GM12878 (cell line): ENCODE results near the gene INPP4B. TPM values are rescaled to one million over a fixed set of nuclear protein-coding genes. Genes with fewer than 3 reads are reported as not detected.

ENCODE experiments used
- ATAC-seq: fragments of 200-7000 bp; cut with Tn5 transposase; 3 replicates; pipeline ENCODE4 v1.9.1; 2020; ENCODE audit warnings: mild to moderate bottlenecking, moderate library complexity
- BruUV-seq: library from RNA; stranded (reverse); fragments of 400-500 nt; replicated peaks from 2 replicates; lab custom pipeline; 2021; lab: Mats Ljungman, UMichigan
- CTCF ChIA-PET: fragments of 300-600 bp; sonication (Branson Sonifier 250); formaldehyde crosslinking; extraction: SDS; loops from one replicate; lab custom pipeline; 2021; ENCODE audit warnings: inconsistent platforms; lab: Yijun Ruan, JAX
- POLR2A ChIA-PET: fragments of 350-600 bp; formaldehyde crosslinking; extraction: SDS; loops from one replicate; lab custom pipeline; 2021; ENCODE audit warnings: inconsistent platforms; lab: Charles Lee
- RAD21 ChIA-PET: fragments of 300-600 bp; sonication (Branson Sonifier 250); formaldehyde crosslinking; loops from one replicate; lab custom pipeline; 2023; ENCODE audit warnings: antibody characterized with exemption; ENCODE audit not compliant: unreplicated experiment; lab: Charles Lee
- SMC1A ChIA-PET: fragments of 300-600 bp; sonication (Branson Sonifier 250); formaldehyde crosslinking; loops from one replicate; lab custom pipeline; 2023; ENCODE audit not compliant: unreplicated experiment, uncharacterized antibody; lab: Charles Lee
- DNase-seq: peaks from one replicate; pipeline ENCODE4 v3.0.0-alpha.2; 2011; ENCODE audit warnings: low read depth, low spot score
- FAIRE-seq: peaks from 3 replicates; lab custom pipeline; 2011; peaks lifted over from hg19 to GRCh38; lab: Jason Lieb, UNC
- H2AFZ ChIP-seq: 2 replicates; pipeline ENCODE4 v1.6.0; 2011; ENCODE audit warnings: low read depth, low read length, control low read depth; ENCODE audit not compliant: control insufficient read depth
- H3K27ac ChIP-seq: 2 replicates; pipeline ENCODE4 v1.5.1; 2011; ENCODE audit warnings: control low read depth; ENCODE audit not compliant: control insufficient read depth, insufficient read depth
- H3K27me3 ChIP-seq, 2 experiments: replicated peaks in 1 of 2; 2 replicates each; pipeline versions ENCODE4 v1.6.0 to v1.6.1; 2011; ENCODE audit warnings: low read length in 1 of 2; ENCODE audit not compliant: control insufficient read depth in 2 of 2, insufficient read depth in 2 of 2
- H3K36me3 ChIP-seq, 2 experiments: 2 replicates each; pipeline ENCODE4 v1.5.1; 2011; ENCODE audit warnings: low read length in 1 of 2; ENCODE audit not compliant: control insufficient read depth in 2 of 2, insufficient read depth in 2 of 2
- H3K4me1 ChIP-seq: 2 replicates; pipeline ENCODE4 v1.6.1; 2011; ENCODE audit warnings: mild to moderate bottlenecking, low read length, moderate library complexity, mixed read lengths; ENCODE audit not compliant: control insufficient read depth, insufficient read depth
- H3K4me2 ChIP-seq: 2 replicates; pipeline ENCODE4 v1.6.0; 2011; ENCODE audit warnings: control low read depth; ENCODE audit not compliant: control insufficient read depth, insufficient read depth
- H3K4me3 ChIP-seq: fragments of 200-600 bp; sonication (generic); 2 replicates; pipeline ENCODE4 v1.5.1; 2016
- H3K79me2 ChIP-seq: 2 replicates; pipeline ENCODE4 v1.6.0; 2011; ENCODE audit warnings: low read length; ENCODE audit not compliant: control insufficient read depth, insufficient read depth
- H3K9ac ChIP-seq: 2 replicates; pipeline ENCODE4 v1.8.0; 2011; ENCODE audit warnings: low read length, control low read depth, mixed read lengths; ENCODE audit not compliant: control insufficient read depth, insufficient read depth
- H3K9me3 ChIP-seq: replicated peaks from 3 replicates; pipeline ENCODE4 v1.5.1; 2011; ENCODE audit warnings: mild to moderate bottlenecking, low read length; ENCODE audit not compliant: control insufficient read depth, insufficient read depth
- H4K20me1 ChIP-seq: 2 replicates; pipeline ENCODE4 v1.6.0; 2011; ENCODE audit not compliant: control insufficient read depth, insufficient read depth
- HDAC6 ChIP-seq: fragments of 200-600 bp; sonication (generic); IDR thresholded peaks from one replicate; pipeline ENCODE4 v1.8.0; 2017; ENCODE audit warnings: antibody characterized with exemption; ENCODE audit not compliant: unreplicated experiment
- SUZ12 ChIP-seq: fragments of 200-600 bp; sonication (generic); IDR thresholded peaks from one replicate; pipeline ENCODE4 v1.6.1; 2018; ENCODE audit warnings: antibody characterized with exemption, mild to moderate bottlenecking; ENCODE audit not compliant: unreplicated experiment
- TBL1XR1 ChIP-seq: IDR thresholded peaks from 2 replicates; pipeline ENCODE4 v1.6.1; 2012; ENCODE audit warnings: low read depth, low read length, improper control_type of control experiment
- WGBS: methylation state at CpG from one replicate; pipeline ENCODE4 v1.1.6; 2016; ENCODE audit warnings: low lambda C conversion rate; ENCODE audit not compliant: insufficient replicate concordance, insufficient coverage; ENCODE audit errors: missing lambda C conversion rate; 5-methylcytosine and 5-hydroxymethylcytosine counted together
- in situ Hi-C: fragments of 300-500 bp; cut with MboI; formaldehyde crosslinking; loops from 9 replicates; pipeline ENCODE4 v1.14.3; 2018; ENCODE audit warnings: mixed read lengths
- intact Hi-C: fragments of 100-400 bp; cut with micrococcal nuclease; formaldehyde crosslinking; loops from one replicate; pipeline ENCODE4 v1.14.2; 2022; ENCODE audit not compliant: unreplicated experiment
- polyA plus RNA-seq, 11 experiments: library from polyadenylated mRNA; depleted of rRNA in 4 of 11; unstranded in 6 of 11; stranded (reverse) in 5 of 11; fragments of >200 nt; fragmentation: Nextera tagmentation in 4 of 11; fragmentation: Illumina TruSeq in 1 of 11; extraction: Ambion mirVana in 4 of 11; extraction: Trizol in 1 of 11; gene quantifications; 1 replicate in 1 of 11; 2 replicates in 10 of 11; pipeline versions ENCODE4 v1.2.1 to v1.2.3, GENCODE V29; 2011 to 2016; ENCODE audit warnings: inconsistent platforms in 2 of 11, missing spikeins in 2 of 11, low read depth in 1 of 11
- total RNA-seq, 4 experiments: library from RNA; depleted of rRNA in 3 of 4; stranded (reverse); fragments of >200 nt in 3 of 4; fragmentation: Illumina TruSeq in 1 of 4; extraction: Trizol in 1 of 4; gene quantifications; 2 replicates each; pipeline versions ENCODE4 v1.2.1 to v1.2.3, GENCODE V29; 2013 to 2021
- TF ChIP-seq, protein P1 (sequence below): fragments of 450-650 bp; IDR thresholded peaks from 2 replicates; pipeline ENCODE4 v1.6.1; 2017; ENCODE audit warnings: low read depth, mild to moderate bottlenecking, moderate library complexity
- TF ChIP-seq, protein P2 (sequence below): fragments of 450-650 bp; IDR thresholded peaks from 2 replicates; pipeline ENCODE4 v1.6.1; 2018; ENCODE audit warnings: mild to moderate bottlenecking, low read depth, moderate library complexity; ENCODE audit not compliant: partially characterized antibody

Gene INPP4B
- total and polyA plus RNA-seq, 10 of the 15 experiments (the other 5 are each of a cell fraction or from before 2014, with no cell fraction given) = 0.53 to 11.2 (median 0.95) TPM

DNA sequence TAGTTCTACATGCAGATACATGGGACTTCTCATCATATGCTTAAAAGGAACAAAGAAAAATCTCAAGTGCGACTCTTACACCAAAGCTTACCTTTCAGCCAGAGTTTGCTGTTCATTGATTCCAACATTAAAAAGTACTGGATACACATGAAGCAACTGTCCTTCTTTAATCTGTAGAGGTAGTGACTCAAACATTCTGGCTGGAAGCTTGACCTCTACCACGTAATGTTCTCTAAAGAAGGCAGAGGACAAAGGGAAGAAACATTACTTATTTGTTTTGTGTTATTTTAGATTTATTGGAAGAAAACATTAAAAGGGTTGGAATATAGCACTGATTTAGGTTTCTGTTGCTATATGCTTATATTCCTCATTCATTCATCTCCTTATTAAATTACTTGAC, 733.6 kb downstream of the INPP4B start:
- no peak overlapping the region for H3K27ac ChIP-seq
- no peak overlapping the region for H3K9ac ChIP-seq
- no peak overlapping the region for H3K4me2 ChIP-seq
- H4K20me1 ChIP-seq = no peaks in the 10 kb centered on the region
- no TSS peak for BruUV-seq
- ChIA-PET CTCF (interaction anchor here (0.6 to 1.7 kb wide), 2 partner anchors 27 to 41 kb away, joined by 3 read pairs; no protein-coding TSS in a partner anchor), SMC1A (interaction anchor here (1.1 kb wide), 2 partner anchors 11 to 16 kb away, joined by 3 to 5 read pairs; no protein-coding TSS in a partner anchor), RAD21 (interaction anchor here (0.8 kb wide), 1 partner anchor 612 kb away, joined by 3 read pairs; no protein-coding TSS in a partner anchor), POLR2A (no interaction called here)
- no peaks in the 10 kb centered on the region for H3K27me3 ChIP-seq
- intact Hi-C loops = no loop called here
- H3K9me3 ChIP-seq = no peaks in the 10 kb centered on the region
- H3K79me2 ChIP-seq = no peaks in the 10 kb centered on the region
- no peaks in the 10 kb centered on the region for H3K36me3 ChIP-seq
- in situ Hi-C loops = no loop called here
- no peaks in the 10 kb centered on the region for H3K4me1 ChIP-seq
- H2AFZ ChIP-seq = no peak overlapping the region
- no peak for DNase-seq
- TF ChIP-seq SUZ12 = no peak
- TF ChIP-seq, protein P1, sequence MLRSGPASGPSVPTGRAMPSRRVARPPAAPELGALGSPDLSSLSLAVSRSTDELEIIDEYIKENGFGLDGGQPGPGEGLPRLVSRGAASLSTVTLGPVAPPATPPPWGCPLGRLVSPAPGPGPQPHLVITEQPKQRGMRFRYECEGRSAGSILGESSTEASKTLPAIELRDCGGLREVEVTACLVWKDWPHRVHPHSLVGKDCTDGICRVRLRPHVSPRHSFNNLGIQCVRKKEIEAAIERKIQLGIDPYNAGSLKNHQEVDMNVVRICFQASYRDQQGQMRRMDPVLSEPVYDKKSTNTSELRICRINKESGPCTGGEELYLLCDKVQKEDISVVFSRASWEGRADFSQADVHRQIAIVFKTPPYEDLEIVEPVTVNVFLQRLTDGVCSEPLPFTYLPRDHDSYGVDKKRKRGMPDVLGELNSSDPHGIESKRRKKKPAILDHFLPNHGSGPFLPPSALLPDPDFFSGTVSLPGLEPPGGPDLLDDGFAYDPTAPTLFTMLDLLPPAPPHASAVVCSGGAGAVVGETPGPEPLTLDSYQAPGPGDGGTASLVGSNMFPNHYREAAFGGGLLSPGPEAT = no peak
- TF ChIP-seq, protein P2, sequence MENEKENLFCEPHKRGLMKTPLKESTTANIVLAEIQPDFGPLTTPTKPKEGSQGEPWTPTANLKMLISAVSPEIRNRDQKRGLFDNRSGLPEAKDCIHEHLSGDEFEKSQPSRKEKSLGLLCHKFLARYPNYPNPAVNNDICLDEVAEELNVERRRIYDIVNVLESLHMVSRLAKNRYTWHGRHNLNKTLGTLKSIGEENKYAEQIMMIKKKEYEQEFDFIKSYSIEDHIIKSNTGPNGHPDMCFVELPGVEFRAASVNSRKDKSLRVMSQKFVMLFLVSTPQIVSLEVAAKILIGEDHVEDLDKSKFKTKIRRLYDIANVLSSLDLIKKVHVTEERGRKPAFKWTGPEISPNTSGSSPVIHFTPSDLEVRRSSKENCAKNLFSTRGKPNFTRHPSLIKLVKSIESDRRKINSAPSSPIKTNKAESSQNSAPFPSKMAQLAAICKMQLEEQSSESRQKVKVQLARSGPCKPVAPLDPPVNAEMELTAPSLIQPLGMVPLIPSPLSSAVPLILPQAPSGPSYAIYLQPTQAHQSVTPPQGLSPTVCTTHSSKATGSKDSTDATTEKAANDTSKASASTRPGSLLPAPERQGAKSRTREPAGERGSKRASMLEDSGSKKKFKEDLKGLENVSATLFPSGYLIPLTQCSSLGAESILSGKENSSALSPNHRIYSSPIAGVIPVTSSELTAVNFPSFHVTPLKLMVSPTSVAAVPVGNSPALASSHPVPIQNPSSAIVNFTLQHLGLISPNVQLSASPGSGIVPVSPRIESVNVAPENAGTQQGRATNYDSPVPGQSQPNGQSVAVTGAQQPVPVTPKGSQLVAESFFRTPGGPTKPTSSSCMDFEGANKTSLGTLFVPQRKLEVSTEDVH = no peak
- no peak for TF ChIP-seq HDAC6
- TF ChIP-seq TBL1XR1 = no peak
- ATAC-seq = no peak
- WGBS = 67% methylated on average over 2 of the region's 2 CpGs
- FAIRE-seq = no peak
- H3K4me3 ChIP-seq = no peak overlapping the region
